Naive thymus-derived CD8-positive, alpha-beta T cell (primary cell): Measurements from ENCODE around the gene TMEM53. TPM values are rescaled to one million over a fixed set of nuclear protein-coding genes. Genes with fewer than 3 reads are reported as not detected.
"Not testable (repeated sequence)": the region's sequence is repeated elsewhere in the genome, so short reads cannot be mapped to it uniquely, and the experiment has no call there.

Experiments
- ATAC-seq, 2 donors: fragments of 150-1000 bp; cut with Tn5 transposase in 1 of 2; sonication (Bioruptor Pico), chemical (Tn5 transposase) in 1 of 2; 1 replicate in 1 of 2; 2 replicates in 1 of 2; pipeline ENCODE4 v1.10.0; 2021; ENCODE audit warnings: mild to moderate bottlenecking in 2 of 2, moderate library complexity in 2 of 2
- POLR2A ChIA-PET: fragments of 350-600 bp; sonication (Branson Sonifier 250); formaldehyde crosslinking; loops from one replicate; lab custom pipeline; 2021; ENCODE audit warnings: antibody characterized with exemption; lab: Charles Lee
- DNase-seq, 10 donors: peaks; one replicate each; pipeline versions ENCODE4 v3.0.0 to v3.0.0-alpha.2; 2020 to 2022
- H3K27ac Mint-ChIP-seq, 10 donors: one replicate each; pipeline ENCODE4 v1.8.0; 2020 to 2022; ENCODE audit warnings: mild to moderate bottlenecking in 10 of 10, mixed read lengths in 10 of 10, moderate library complexity in 4 of 10, inconsistent platforms in 1 of 10
- H3K27me3 Mint-ChIP-seq, 5 donors: one replicate each; pipeline ENCODE4 v1.8.0; 2021 to 2022; ENCODE audit warnings: mixed read lengths in 5 of 5
- H3K36me3 Mint-ChIP-seq, 3 donors: one replicate each; pipeline ENCODE4 v1.8.0; 2020 to 2022; ENCODE audit warnings: mixed read lengths in 3 of 3, mild to moderate bottlenecking in 2 of 3, inconsistent platforms in 1 of 3
- H3K4me1 Mint-ChIP-seq, 4 donors: one replicate each; pipeline ENCODE4 v1.8.0; 2021 to 2022; ENCODE audit warnings: mixed read lengths in 4 of 4
- H3K4me3 Mint-ChIP-seq, 10 donors: one replicate each; pipeline ENCODE4 v1.8.0; 2020 to 2022; ENCODE audit warnings: mild to moderate bottlenecking in 10 of 10, mixed read lengths in 10 of 10, moderate library complexity in 6 of 10, inconsistent platforms in 1 of 10
- H3K9me3 Mint-ChIP-seq, 9 donors: one replicate each; pipeline ENCODE4 v1.8.0; 2020 to 2022; ENCODE audit warnings: mixed read lengths in 9 of 9, mild to moderate bottlenecking in 3 of 9, inconsistent platforms in 1 of 9, moderate library complexity in 1 of 9
- polyA plus RNA-seq, 3 donors: library from polyadenylated mRNA; unstranded; fragments of 300-500 nt; fragmentation: Illumina TruSeq; gene quantifications; one replicate each; pipeline ENCODE4 v1.2.3, GENCODE V29; 2021
- total RNA-seq, 8 experiments: library from RNA in 2 of 8; stranded (reverse) in 2 of 8; gene quantifications; one replicate each; pipeline ENCODE4 v1.2.3 and lab custom pipeline; 2021 to 2026

The TMEM53 gene
- total and polyA plus RNA-seq, 5 experiments from 2014 or later, result 1.0 to 5.9 (median 4.6) TPM

DNA sequence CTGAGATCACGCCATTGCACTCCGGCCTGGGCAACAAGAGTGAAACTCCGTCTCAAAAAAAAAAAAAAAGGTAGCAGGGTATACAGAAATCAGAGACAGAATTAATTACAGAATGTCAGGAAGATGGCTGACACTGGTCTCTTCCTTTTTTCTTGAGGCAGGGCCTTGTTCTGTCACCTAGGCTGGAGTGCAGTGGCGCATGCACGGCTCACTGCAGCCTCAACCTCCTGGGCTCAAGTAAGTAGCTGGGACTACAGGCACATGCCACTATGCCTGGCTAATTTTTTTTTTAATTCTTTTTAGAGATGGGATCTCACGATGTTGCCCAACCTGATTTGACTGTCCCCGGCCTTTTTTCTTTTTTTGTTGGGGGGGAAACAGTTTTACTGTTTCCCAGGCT, 40.3 kb upstream of the TMEM53 start:
- Mint-ChIP-seq H3K27me3 (no peaks in the 10 kb centered on the region), H3K27ac (peak overlapping the region in 8 of 10 donors; percentile 54 to 87 (median 72)), H3K4me3 (peak overlapping the region in 6 of 10 donors; percentile 46 to 72 (median 58)), H3K4me1 (peaks cover 28 to 57% (median 45%) of the 10 kb centered on the region in 4 donors), H3K9me3 (no peaks in the 10 kb centered on the region), H3K36me3 (no peaks in the 10 kb centered on the region)
- DNase-seq, result no peak
- ATAC-seq, result no peak
- POLR2A ChIA-PET, result interaction anchor here (0.7 to 1.5 kb wide), 4 partner anchors 12 to 755 kb away, joined by 3 to 4 read pairs (median 4); partner anchors contain the start of gene UROD

DNA sequence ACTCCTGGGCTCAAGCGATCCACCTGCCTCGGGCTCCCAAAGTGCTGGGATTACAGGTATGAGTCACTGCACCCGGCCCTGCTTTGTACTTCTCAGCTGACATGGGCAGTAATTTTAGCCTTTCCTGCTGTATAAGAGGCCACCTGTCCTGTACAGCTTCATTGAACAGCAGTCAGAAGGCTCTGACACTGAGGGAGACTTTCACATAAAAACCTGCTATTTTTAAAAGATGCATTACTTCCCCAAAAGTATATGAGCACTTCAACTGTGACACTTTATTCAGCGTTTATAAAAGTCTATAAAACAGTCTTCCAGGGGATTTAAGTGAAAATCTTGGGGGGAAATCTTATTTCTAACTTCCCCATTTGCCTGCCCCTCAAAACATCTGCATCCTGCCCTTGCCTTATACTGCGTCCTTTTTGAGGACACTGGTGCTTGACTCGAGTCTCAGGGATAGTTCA, 39.1 kb upstream of the TMEM53 start:
- Mint-ChIP-seq H3K36me3 (no peaks in the 10 kb centered on the region), H3K9me3 (no peaks in the 10 kb centered on the region), H3K27ac (peak overlapping the region in 2 of 10 donors; percentile 6 to 41), H3K27me3 (no peaks in the 10 kb centered on the region), H3K4me1 (peaks cover 29 to 47% (median 35%) of the 10 kb centered on the region in 4 donors), H3K4me3 (peak overlapping the region in 1 of 10 donors; percentile 24)
- no peak for ATAC-seq
- DNase-seq, result no peak
- POLR2A ChIA-PET, result interaction anchor here (0.6 to 1.5 kb wide), 6 partner anchors 9 to 86 kb away, joined by 3 to 14 read pairs (median 3); no protein-coding TSS in a partner anchor

DNA sequence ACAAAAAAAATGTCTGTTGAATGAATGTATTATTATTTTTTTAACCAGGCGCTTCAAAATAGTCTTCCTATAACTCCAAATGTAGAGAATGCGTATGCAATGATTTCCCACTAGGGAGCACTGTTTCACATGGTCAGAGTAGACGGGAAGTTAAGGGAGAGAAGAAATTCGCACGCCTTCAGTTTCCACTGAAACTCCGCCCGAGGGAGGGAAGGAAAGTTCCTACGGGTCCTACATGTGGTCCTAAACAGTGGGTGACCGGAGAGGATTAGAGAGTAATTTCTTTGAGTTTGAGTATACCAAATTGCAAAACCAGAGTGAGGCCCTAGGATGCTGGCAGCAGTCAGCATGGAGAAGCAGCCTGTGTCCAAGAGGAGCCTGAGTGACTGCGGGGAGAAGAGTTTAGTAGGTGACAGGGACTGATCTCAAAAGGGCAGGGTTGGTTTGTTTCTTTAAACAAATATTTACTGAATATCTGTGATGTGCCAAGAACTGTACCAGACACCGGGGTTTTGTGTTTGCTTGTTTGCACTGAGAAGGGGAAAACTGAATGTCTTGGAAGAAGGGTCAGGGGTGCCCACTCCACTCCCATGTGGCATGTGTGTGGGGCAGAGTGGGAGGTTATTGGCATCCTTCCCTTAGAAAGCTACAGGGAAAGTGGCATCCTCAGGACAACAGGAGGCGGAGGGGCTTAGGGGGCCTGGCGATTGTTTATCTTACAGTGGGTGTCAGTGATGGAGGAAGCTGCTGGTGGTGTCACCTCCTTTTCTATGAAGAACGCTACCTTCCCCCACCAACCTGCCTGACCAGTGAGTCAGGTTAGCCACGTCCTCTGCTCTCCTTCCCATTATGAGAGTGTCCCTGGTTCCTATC, 33.9 kb upstream of the TMEM53 start:
- DNase-seq, result peak in 5 of 10 donors; percentile 23 to 57 (median 52)
- Mint-ChIP-seq H3K4me3 (peak overlapping the region; percentile 48 to 77 (median 63)), H3K4me1 (peaks cover 8 to 14% (median 8%) of the 10 kb centered on the region in 4 donors), H3K36me3 (no peaks in the 10 kb centered on the region), H3K27me3 (no peaks in the 10 kb centered on the region), H3K9me3 (no peaks in the 10 kb centered on the region), H3K27ac (peak overlapping the region in 8 of 10 donors; percentile 12 to 76 (median 48))
- ATAC-seq, result peak; percentile 87 to 95
- POLR2A ChIA-PET, result interaction anchor here (0.5 to 1.4 kb wide), 4 partner anchors 11 to 24 kb away, joined by 3 read pairs; no protein-coding TSS in a partner anchor

DNA sequence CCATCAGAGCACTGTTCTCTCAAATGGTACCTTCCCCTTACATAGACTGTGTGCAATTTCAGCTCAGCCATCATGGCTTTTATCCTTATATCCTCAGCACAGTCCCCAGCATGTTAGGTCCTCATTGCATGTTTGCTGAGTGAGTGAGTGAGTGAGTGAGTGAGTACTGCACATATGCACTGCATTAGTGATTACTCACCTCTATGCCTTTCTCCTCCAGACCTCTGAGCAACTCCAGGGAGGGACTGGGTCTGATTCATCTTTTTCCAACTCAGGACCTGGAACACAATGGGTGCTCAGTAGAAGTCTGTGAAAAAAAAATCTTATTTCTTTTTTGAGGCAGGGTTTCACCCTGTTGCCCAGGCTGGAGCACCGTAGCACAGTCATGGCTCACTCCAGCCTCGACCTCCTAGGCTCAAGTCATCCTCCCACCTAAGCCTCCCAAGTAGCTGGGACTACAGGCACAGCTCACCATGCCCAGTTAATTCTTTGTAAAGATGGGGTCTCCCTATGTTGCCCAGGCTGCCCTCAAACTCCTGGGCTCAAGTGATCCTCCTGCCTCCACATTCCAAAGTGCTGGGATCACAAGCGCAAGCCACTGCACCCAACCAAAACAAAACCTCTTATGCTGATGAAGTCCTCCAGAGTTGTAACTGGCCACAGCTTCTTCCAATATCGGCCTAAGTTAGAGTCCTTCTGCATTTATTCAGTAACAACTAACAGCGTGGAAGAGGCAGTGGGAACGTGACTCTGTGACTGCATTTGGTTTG, 33.0 kb upstream of the TMEM53 start:
- Mint-ChIP-seq H3K27me3 (no peaks in the 10 kb centered on the region), H3K9me3 (no peaks in the 10 kb centered on the region), H3K4me1 (peaks cover 8 to 12% (median 8%) of the 10 kb centered on the region in 4 donors), H3K36me3 (no peaks in the 10 kb centered on the region), H3K4me3 (peak overlapping the region in 1 of 10 donors; percentile 54), H3K27ac (peak overlapping the region in 1 of 10 donors; percentile 49)
- POLR2A ChIA-PET, result interaction anchor here (0.8 to 1.4 kb wide), 3 partner anchors 9 to 14 kb away, joined by 3 read pairs; no protein-coding TSS in a partner anchor
- DNase-seq, result no peak
- ATAC-seq, result no peak

DNA sequence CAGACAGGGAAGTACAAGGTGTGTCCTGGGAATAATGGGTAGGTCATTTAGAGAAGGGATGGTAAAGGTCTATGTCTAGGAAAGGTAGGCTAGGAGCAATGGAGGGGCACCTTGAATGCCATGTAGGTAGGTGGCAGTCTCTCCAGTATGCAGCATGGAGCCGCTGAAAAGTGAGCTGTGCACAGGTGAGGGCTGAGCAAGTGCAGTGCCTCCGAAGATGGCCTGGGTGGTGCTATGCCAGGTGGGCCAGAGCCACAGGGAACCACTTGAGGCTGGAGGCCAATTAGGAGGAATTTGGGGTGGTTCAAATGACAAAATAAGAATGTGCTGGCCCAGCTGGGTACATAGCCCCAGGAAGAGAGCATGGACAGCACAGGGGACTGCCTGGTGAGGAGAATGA, 31.7 kb upstream of the TMEM53 start:
- DNase-seq (no peak), ATAC-seq (no peak)
- Mint-ChIP-seq H3K9me3 (no peaks in the 10 kb centered on the region), H3K27me3 (no peaks in the 10 kb centered on the region), H3K4me1 (peaks cover 8 to 9% (median 8%) of the 10 kb centered on the region in 4 donors), H3K36me3 (no peaks in the 10 kb centered on the region), H3K4me3 (no peak overlapping the region), H3K27ac (peak overlapping the region in 1 of 10 donors; percentile 57)
- POLR2A ChIA-PET, result interaction anchor here (0.6 to 1.5 kb wide), 3 partner anchors 8 to 26 kb away, joined by 3 to 4 read pairs (median 3); no protein-coding TSS in a partner anchor

DNA sequence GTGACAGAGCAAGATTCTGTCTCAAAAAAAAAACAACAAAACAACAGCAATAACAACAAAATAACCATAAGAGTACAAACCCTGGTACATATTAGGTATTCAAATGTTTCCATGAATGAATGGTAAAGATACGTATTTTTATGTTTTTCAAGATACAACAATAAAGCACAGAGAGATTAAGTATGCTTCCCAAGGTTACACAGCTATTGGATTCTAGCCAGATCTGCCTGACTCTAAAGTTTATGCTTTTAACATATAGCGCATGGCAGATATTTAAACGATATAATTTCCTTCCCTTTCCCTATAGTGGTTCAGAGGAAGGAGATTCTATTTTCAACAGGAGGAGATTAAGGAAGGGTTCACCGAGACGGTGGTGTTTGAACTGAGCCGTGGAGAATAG, 31.2 kb upstream of the TMEM53 start:
- no peaks in the 10 kb centered on the region for H3K27me3 Mint-ChIP-seq
- ATAC-seq (no peak), DNase-seq (no peak)
- H3K36me3 Mint-ChIP-seq, result no peaks in the 10 kb centered on the region
- H3K27ac Mint-ChIP-seq, result peak overlapping the region in 1 of 10 donors; percentile 50
- H3K4me3 Mint-ChIP-seq, result no peak overlapping the region
- peaks cover 8 to 9% (median 8%) of the 10 kb centered on the region in 4 donors for H3K4me1 Mint-ChIP-seq
- POLR2A ChIA-PET, result interaction anchor here (0.6 to 1.5 kb wide), 3 partner anchors 16 to 85 kb away, joined by 3 to 7 read pairs (median 4); no protein-coding TSS in a partner anchor
- no peaks in the 10 kb centered on the region for H3K9me3 Mint-ChIP-seq

DNA sequence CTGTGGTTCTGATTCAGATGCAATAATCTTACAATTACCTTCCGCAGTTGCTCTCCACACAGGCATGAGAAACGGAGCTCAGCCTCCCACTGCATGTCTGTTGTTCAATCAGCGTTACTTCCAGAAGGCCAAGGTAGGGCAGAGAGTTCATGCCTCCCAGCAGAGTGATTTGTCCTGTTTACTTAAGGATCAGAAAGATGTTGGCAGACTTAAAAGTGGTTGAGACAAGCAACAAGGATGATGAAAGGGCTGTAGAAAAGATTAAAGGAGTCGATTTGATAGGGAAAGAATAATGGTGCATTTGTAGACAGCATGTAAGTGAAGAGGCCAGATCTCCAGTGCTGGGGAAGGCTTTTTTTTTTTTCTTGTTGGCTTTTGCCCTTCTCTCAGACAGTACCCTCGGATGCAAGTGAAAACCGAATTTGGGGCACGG, 26.9 kb upstream of the TMEM53 start:
- POLR2A ChIA-PET, result interaction anchor here (0.7 kb wide), 2 partner anchors 26 to 1709 kb away, joined by 4 to 5 read pairs; no protein-coding TSS in a partner anchor
- Mint-ChIP-seq H3K27ac (no peak overlapping the region), H3K4me1 (peaks cover 7 to 22% (median 16%) of the 10 kb centered on the region in 4 donors), H3K27me3 (no peaks in the 10 kb centered on the region), H3K9me3 (no peaks in the 10 kb centered on the region), H3K36me3 (no peaks in the 10 kb centered on the region), H3K4me3 (no peak overlapping the region)
- no peak for ATAC-seq
- DNase-seq, result no peak

DNA sequence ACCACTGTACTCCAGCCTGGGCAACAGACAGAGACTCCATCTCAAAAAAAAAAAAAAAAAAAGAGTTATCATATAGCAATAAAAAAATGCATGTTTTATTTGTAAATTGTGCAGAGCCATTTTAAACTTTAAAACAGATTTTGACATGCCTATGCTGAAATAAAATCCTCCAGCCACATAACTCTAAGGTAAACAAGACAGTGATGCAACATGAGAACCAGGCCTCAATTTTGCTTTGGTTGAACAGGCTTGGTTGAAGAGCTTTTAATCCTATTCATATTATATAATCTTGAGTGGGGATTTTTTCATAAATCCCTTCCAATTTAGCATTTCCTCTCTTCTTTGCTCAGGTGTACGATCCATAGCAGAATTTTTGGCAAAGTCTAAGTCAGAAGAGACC, 26.3 kb upstream of the TMEM53 start:
- ATAC-seq (no peak), DNase-seq (no peak)
- Mint-ChIP-seq H3K27ac (peak overlapping the region in 1 of 10 donors; percentile 43), H3K4me3 (no peak overlapping the region), H3K4me1 (peaks cover 11 to 28% (median 22%) of the 10 kb centered on the region in 4 donors), H3K36me3 (no peaks in the 10 kb centered on the region), H3K9me3 (no peaks in the 10 kb centered on the region), H3K27me3 (no peaks in the 10 kb centered on the region)
- POLR2A ChIA-PET, result interaction anchor here (0.6 to 0.7 kb wide), 3 partner anchors 25 to 1709 kb away, joined by 3 to 5 read pairs (median 4); no protein-coding TSS in a partner anchor

DNA sequence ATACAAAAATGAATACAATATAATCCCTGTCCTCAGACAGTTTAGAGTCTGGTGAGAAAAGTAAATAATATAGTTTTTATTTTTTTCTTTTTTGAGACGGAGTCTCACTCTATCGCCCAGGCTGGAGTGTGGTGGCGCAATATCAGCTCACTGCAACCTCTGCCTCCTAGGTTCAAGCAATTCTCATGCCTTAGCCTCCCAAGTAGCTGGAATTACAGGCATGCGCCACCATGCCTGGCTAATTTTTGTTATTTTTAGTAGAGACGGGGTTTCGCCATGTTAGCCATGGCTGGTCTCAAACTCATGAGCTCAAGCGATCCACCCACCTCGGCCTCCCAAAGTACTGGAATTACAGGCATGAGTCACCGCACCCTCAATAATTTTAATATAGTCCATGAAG, 25.1 kb upstream of the TMEM53 start:
- H3K4me3 Mint-ChIP-seq, H3K27ac Mint-ChIP-seq, H3K27me3 Mint-ChIP-seq, H3K9me3 Mint-ChIP-seq, POLR2A ChIA-PET, DNase-seq, ATAC-seq, H3K36me3 Mint-ChIP-seq: not testable (repeated sequence)
- H3K4me1 Mint-ChIP-seq, result peaks cover 10 to 37% (median 24%) of the 10 kb centered on the region in 4 donors

DNA sequence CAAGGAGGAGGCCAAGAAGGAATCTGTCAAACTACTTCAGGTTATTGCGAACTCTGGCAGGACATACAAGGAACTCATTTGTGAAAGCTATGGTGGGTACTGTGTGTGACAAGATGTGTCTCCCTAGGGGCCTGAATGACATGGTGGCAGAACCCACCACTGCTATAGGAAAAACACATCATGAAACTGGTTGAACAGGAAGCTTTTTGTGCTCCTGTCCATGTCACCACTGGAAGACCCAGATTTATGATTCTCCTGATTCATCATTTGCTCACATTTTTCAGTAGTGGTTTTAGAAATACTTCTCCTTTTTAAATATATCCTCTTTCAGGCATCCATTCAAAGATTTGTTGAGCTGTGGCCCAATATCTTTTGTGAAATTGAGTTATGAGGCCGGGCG, 23.9 kb upstream of the TMEM53 start:
- H3K36me3 Mint-ChIP-seq, result peaks cover 0 to 4% (median 0%) of the 10 kb centered on the region in 3 donors
- peaks cover 0 to 3% (median 0%) of the 10 kb centered on the region in 5 donors for H3K27me3 Mint-ChIP-seq
- no peaks in the 10 kb centered on the region for H3K9me3 Mint-ChIP-seq
- H3K27ac Mint-ChIP-seq, result peak overlapping the region in 4 of 10 donors; percentile 26 to 93 (median 69)
- no peak overlapping the region for H3K4me3 Mint-ChIP-seq
- POLR2A ChIA-PET, result interaction anchor here (0.8 kb wide), 1 partner anchor 8 kb away, joined by 3 read pairs; no protein-coding TSS in a partner anchor
- H3K4me1 Mint-ChIP-seq, result peaks cover 11 to 37% (median 24%) of the 10 kb centered on the region in 4 donors
- no peak for ATAC-seq
- DNase-seq, result no peak

DNA sequence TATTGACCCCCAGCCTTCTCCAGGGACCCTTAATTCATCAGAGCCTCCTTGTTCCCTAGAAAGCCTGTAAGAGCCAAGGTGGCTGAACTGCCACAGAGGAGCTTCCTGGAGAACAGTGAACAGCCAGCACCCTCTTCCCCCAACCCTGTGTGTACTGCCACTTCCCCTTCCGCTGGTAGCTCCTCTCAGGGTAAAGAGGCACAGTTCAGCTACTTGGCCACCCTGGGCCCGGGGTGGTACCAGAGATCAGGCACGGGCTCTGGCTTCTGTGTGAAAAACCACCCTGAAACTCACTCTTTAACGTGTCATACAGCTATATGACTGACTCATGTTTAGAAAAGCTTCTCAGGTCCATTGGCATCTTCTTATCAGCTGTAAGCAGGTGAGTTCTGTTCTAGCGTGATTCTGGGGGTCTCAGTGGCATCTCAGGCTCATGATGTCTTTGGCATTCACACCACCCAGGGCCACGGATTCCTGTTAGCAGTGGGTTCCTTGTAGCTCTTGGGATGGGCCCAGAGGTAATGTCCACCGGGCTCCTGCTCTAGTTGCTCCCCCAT, 22.6 kb upstream of the TMEM53 start:
- POLR2A ChIA-PET, result interaction anchor here (0.6 to 2.2 kb wide), 17 partner anchors 11 to 1974 kb away, joined by 3 to 13 read pairs (median 3); partner anchors contain the start of genes ARMH1, MUTYH, RNU5D-1 and TMEM53
- peaks cover 11 to 37% (median 24%) of the 10 kb centered on the region in 4 donors for H3K4me1 Mint-ChIP-seq
- DNase-seq (peak in 9 of 10 donors; percentile 17 to 72 (median 45)), ATAC-seq (peak; percentile 99 to 100)
- H3K27me3 Mint-ChIP-seq, result peaks cover 0 to 3% (median 0%) of the 10 kb centered on the region in 5 donors
- H3K36me3 Mint-ChIP-seq, result peaks cover 0 to 4% (median 0%) of the 10 kb centered on the region in 3 donors
- no peaks in the 10 kb centered on the region for H3K9me3 Mint-ChIP-seq
- H3K4me3 Mint-ChIP-seq, result peak overlapping the region; percentile 30 to 75 (median 69)
- peak overlapping the region; percentile 86 to 94 (median 92) for H3K27ac Mint-ChIP-seq
